Activated naive CD8-positive, alpha-beta T cell treated with anti-CD3 and anti-CD28 coated beads, Interleukin-2, amount 10 ng/mL, durations not matched to agents 7 days and 5 days (primary cell): ENCODE results near the gene ZNF763. TPM values are rescaled to one million over a fixed set of nuclear protein-coding genes. Genes with fewer than 3 reads are reported as not detected.
"Not testable (repeated sequence)": the region's sequence is repeated elsewhere in the genome, so short reads cannot be mapped to it uniquely, and the experiment has no call there.

Source experiments
- ATAC-seq: fragments of 150-1000 bp; cut with Tn5 transposase; one replicate; pipeline ENCODE4 v1.10.0; 2021; ENCODE audit warnings: low read depth, moderate library complexity
- POLR2A ChIA-PET: fragments of 350-600 bp; sonication (Branson Sonifier 250); formaldehyde crosslinking; loops from one replicate; lab custom pipeline; 2021; ENCODE audit warnings: antibody characterized with exemption; lab: Charles Lee
- DNase-seq: peaks from one replicate; pipeline ENCODE4 v3.0.0; 2021
- H3K27ac Mint-ChIP-seq: one replicate; pipeline ENCODE4 v1.8.0; 2022; ENCODE audit warnings: mild to moderate bottlenecking, mixed read lengths
- H3K27me3 Mint-ChIP-seq: one replicate; pipeline ENCODE4 v1.8.0; 2022; ENCODE audit warnings: mild to moderate bottlenecking, moderate library complexity, mixed read lengths
- H3K36me3 Mint-ChIP-seq: one replicate; pipeline ENCODE4 v1.8.0; 2021; ENCODE audit warnings: mild to moderate bottlenecking, mixed read lengths
- H3K4me1 Mint-ChIP-seq: one replicate; pipeline ENCODE4 v1.8.0; 2021; ENCODE audit warnings: mixed read lengths
- H3K4me3 Mint-ChIP-seq: one replicate; pipeline ENCODE4 v1.8.0; 2022; ENCODE audit warnings: mild to moderate bottlenecking, moderate library complexity, mixed read lengths
- H3K9me3 Mint-ChIP-seq: one replicate; pipeline ENCODE4 v1.8.0; 2021; ENCODE audit warnings: mixed read lengths
- total RNA-seq, 2 experiments: library from RNA; stranded (reverse); gene quantifications; one replicate each; pipeline ENCODE4 v1.2.3, GENCODE V29; 2021

ZNF763 gene
- total RNA-seq, 2 experiments from 2014 or later, result 5.2 to 6.1 TPM

DNA sequence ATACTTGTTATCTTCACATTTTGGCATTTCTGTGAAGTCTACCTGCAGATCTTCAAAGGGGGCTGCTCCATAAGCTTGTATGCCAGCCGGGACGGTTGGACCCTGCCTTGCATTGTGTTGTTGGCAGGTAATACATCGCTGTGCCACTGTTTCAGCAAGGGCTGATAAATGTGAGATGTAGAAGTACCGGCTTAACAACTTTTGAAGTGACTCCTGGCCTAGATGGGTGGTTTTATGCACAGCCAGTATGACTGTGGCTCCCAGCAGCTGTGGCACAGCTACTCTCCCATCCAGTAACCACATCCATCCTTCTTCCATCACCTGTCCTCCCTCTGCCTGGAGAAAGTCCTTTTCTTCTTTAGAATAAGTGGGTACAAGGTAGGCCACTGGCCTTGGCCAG is 20.2 kb upstream of the ZNF763 start:
- POLR2A ChIA-PET, result interaction anchor here (0.6 kb wide), 1 partner anchor 80 kb away, joined by 3 read pairs; no protein-coding TSS in a partner anchor
- no peak overlapping the region for H3K27ac Mint-ChIP-seq
- H3K4me1 Mint-ChIP-seq, result no peaks in the 10 kb centered on the region
- peaks cover 94% of the 10 kb centered on the region for H3K36me3 Mint-ChIP-seq
- DNase-seq (no peak), ATAC-seq (no peak)
- peaks cover 57% of the 10 kb centered on the region for H3K9me3 Mint-ChIP-seq
- no peaks in the 10 kb centered on the region for H3K27me3 Mint-ChIP-seq
- H3K4me3 Mint-ChIP-seq, result no peak overlapping the region

DNA sequence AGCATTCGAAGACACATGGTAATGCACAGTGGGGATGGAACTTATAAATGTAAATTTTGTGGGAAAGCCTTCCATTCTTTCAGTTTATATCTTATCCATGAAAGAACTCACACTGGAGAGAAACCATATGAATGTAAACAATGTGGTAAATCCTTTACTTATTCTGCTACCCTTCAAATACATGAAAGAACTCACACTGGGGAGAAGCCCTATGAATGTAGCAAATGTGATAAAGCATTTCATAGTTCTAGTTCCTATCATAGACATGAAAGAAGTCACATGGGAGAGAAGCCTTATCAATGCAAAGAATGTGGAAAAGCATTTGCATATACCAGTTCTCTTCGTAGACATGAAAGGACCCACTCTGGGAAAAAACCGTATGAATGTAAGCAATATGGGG is 16.2 kb upstream of the ZNF763 start:
- no peaks in the 10 kb centered on the region for H3K4me1 Mint-ChIP-seq
- H3K36me3 Mint-ChIP-seq, result peaks cover 94% of the 10 kb centered on the region
- peaks cover 61% of the 10 kb centered on the region for H3K9me3 Mint-ChIP-seq
- DNase-seq (no peak), ATAC-seq (no peak)
- no peak overlapping the region for H3K4me3 Mint-ChIP-seq
- POLR2A ChIA-PET, result no interaction called here
- H3K27me3 Mint-ChIP-seq, result no peaks in the 10 kb centered on the region
- H3K27ac Mint-ChIP-seq, result no peak overlapping the region

DNA sequence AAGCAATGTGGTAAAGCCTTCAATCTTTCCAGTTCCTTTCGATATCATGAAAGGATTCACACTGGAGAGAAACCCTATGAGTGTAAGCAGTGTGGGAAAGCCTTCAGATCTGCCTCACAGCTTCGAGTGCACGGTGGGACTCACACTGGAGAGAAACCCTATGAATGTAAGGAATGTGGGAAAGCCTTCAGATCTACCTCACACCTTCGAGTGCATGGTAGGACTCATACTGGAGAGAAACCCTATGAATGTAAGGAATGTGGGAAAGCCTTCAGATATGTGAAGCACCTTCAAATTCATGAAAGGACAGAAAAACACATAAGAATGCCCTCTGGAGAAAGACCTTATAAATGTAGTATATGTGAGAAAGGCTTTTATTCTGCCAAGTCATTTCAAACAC is 15.6 kb upstream of the ZNF763 start:
- no peak overlapping the region for H3K4me3 Mint-ChIP-seq

GRCh38 chr19:11949614-11950080 is 15.2 kb upstream of the ZNF763 start:
- H3K27me3 Mint-ChIP-seq, H3K4me1 Mint-ChIP-seq, ATAC-seq, H3K4me3 Mint-ChIP-seq, DNase-seq, POLR2A ChIA-PET: not testable (repeated sequence)
- Mint-ChIP-seq H3K36me3 (peaks cover 86% of the 10 kb centered on the region), H3K27ac (peak overlapping the region; percentile 1), H3K9me3 (peaks cover 54% of the 10 kb centered on the region)

More for the DNA sequence above, 15.6 kb upstream of the ZNF763 start:
- Mint-ChIP-seq H3K27me3 (no peaks in the 10 kb centered on the region), H3K9me3 (peaks cover 57% of the 10 kb centered on the region), H3K4me1 (no peaks in the 10 kb centered on the region), H3K27ac (peak overlapping the region; percentile 1), H3K36me3 (peaks cover 90% of the 10 kb centered on the region)
- ATAC-seq (no peak), DNase-seq (no peak)
- POLR2A ChIA-PET, result no interaction called here

DNA sequence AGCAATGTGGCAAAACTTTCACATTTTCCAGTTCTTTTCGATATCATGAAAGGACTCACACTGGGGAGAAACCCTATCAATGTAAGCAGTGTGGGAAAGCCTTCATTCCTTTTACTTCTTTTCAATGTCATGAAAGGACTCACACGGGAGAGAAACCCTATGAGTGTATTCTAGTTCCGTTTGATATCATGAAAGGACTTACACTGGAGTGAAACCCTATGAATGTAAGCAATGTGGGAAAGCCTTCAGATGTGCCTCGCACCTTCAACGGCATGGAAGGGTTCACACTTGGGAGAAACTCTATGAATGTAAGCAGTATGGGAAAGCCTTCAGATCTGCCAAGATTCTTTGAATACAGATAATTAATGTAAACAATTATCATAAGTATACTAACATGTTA is 14.5 kb upstream of the ZNF763 start:
- peaks cover 82% of the 10 kb centered on the region for H3K36me3 Mint-ChIP-seq
- DNase-seq (no peak), ATAC-seq (no peak)
- H3K4me3 Mint-ChIP-seq, result no peak overlapping the region
- no peaks in the 10 kb centered on the region for H3K4me1 Mint-ChIP-seq
- POLR2A ChIA-PET, result no interaction called here
- H3K27me3 Mint-ChIP-seq, result no peaks in the 10 kb centered on the region
- peaks cover 51% of the 10 kb centered on the region for H3K9me3 Mint-ChIP-seq
- no peak overlapping the region for H3K27ac Mint-ChIP-seq

- ATAC-seq (peak; percentile 27), DNase-seq (peak; percentile 77)
- H3K27me3 Mint-ChIP-seq, result no peaks in the 10 kb centered on the region
- POLR2A ChIA-PET, result interaction anchor here (1.6 to 2.5 kb wide), 4 partner anchors 24 to 176 kb away, joined by 6 to 34 read pairs (median 14); partner anchors contain the start of genes ZNF20 and ZNF700
- peaks cover 20% of the 10 kb centered on the region for H3K4me1 Mint-ChIP-seq
- H3K36me3 Mint-ChIP-seq, result peaks cover 14% of the 10 kb centered on the region
- peaks cover 7% of the 10 kb centered on the region for H3K9me3 Mint-ChIP-seq
- H3K27ac Mint-ChIP-seq, result peak overlapping the region; percentile 93
- peak overlapping the region; percentile 96 for H3K4me3 Mint-ChIP-seq
Observed at GRCh38 chr19:11963566-11964355, 1.1 kb upstream of the ZNF763 start.

- Mint-ChIP-seq H3K27me3 (no peaks in the 10 kb centered on the region), H3K36me3 (peaks cover 12% of the 10 kb centered on the region), H3K4me1 (peaks cover 20% of the 10 kb centered on the region), H3K27ac (peak overlapping the region; percentile 93), H3K9me3 (peaks cover 6% of the 10 kb centered on the region), H3K4me3 (peak overlapping the region; percentile 96)
- no peak for DNase-seq
- no peak for ATAC-seq
- POLR2A ChIA-PET, result interaction anchor here (0.6 to 2.5 kb wide), 9 partner anchors 10 to 176 kb away, joined by 3 to 34 read pairs (median 5); partner anchors contain the start of genes ZNF20, ZNF433 and ZNF700
Observed at GRCh38 chr19:11964496-11964857, 363 bp upstream of the ZNF763 start.

GRCh38 chr19:11970174-11970573 is 5.3 kb downstream of the ZNF763 start:
- H3K36me3 Mint-ChIP-seq, result peaks cover 22% of the 10 kb centered on the region
- peaks cover 2% of the 10 kb centered on the region for H3K27me3 Mint-ChIP-seq
- POLR2A ChIA-PET, result no interaction called here

DNA sequence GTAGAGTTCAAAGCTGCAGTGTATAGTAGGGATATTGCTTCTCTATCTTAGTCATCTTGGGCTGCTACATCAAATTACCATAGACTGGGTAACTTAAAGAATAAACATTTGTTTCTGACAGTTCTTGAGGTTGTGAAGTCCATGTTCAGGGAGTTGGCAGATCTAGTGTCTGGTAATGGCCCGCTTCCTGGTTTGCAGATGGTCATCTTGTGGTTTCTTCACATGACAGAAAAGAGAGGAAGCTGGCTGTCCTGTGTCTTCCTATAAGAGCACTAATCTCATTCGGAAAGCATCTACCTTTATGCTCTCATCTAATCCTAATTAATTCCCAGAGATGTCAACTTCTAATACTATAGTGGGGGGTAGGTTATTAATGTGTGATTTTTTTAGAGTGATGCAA is 6.2 kb downstream of the ZNF763 start:
- Mint-ChIP-seq H3K27me3 (peaks cover 2% of the 10 kb centered on the region), H3K36me3 (peaks cover 25% of the 10 kb centered on the region), H3K4me3 (no peak overlapping the region), H3K27ac (no peak overlapping the region), H3K9me3 (peaks cover 21% of the 10 kb centered on the region), H3K4me1 (no peaks in the 10 kb centered on the region)
- POLR2A ChIA-PET, result no interaction called here
- no peak for DNase-seq
- no peak for ATAC-seq

More at GRCh38 chr19:11970174-11970573, 5.3 kb downstream of the ZNF763 start:
- Mint-ChIP-seq H3K4me1 (peaks cover 5% of the 10 kb centered on the region), H3K9me3 (peaks cover 18% of the 10 kb centered on the region), H3K27ac (no peak overlapping the region), H3K4me3 (no peak overlapping the region)
- DNase-seq (no peak), ATAC-seq (no peak)

GRCh38 chr19:11973019-11973810 is 8.4 kb downstream of the ZNF763 start:
- Mint-ChIP-seq H3K4me1 (no peaks in the 10 kb centered on the region), H3K9me3 (peaks cover 32% of the 10 kb centered on the region), H3K27ac (no peak overlapping the region), H3K4me3 (no peak overlapping the region), H3K27me3 (peaks cover 2% of the 10 kb centered on the region), H3K36me3 (peaks cover 40% of the 10 kb centered on the region)
- POLR2A ChIA-PET, result no interaction called here
- ATAC-seq (no peak), DNase-seq (no peak)

- Mint-ChIP-seq H3K36me3 (peaks cover 47% of the 10 kb centered on the region), H3K4me1 (no peaks in the 10 kb centered on the region), H3K27me3 (peaks cover 2% of the 10 kb centered on the region), H3K9me3 (peaks cover 44% of the 10 kb centered on the region), H3K27ac (no peak overlapping the region), H3K4me3 (no peak overlapping the region)
- POLR2A ChIA-PET, result no interaction called here
- DNase-seq (no peak), ATAC-seq (no peak)
Observed at GRCh38 chr19:11978492-11979100, 13.8 kb downstream of the ZNF763 start.

- H3K4me1 Mint-ChIP-seq, result no peaks in the 10 kb centered on the region
- peaks cover 44% of the 10 kb centered on the region for H3K9me3 Mint-ChIP-seq
- H3K27ac Mint-ChIP-seq, result no peak overlapping the region
- DNase-seq (no peak), ATAC-seq (no peak)
- no peaks in the 10 kb centered on the region for H3K27me3 Mint-ChIP-seq
- POLR2A ChIA-PET, result no interaction called here
- H3K4me3 Mint-ChIP-seq, result no peak overlapping the region
- H3K36me3 Mint-ChIP-seq, result peaks cover 47% of the 10 kb centered on the region
Observed at GRCh38 chr19:11979527-11979926, 14.7 kb downstream of the ZNF763 start.

DNA sequence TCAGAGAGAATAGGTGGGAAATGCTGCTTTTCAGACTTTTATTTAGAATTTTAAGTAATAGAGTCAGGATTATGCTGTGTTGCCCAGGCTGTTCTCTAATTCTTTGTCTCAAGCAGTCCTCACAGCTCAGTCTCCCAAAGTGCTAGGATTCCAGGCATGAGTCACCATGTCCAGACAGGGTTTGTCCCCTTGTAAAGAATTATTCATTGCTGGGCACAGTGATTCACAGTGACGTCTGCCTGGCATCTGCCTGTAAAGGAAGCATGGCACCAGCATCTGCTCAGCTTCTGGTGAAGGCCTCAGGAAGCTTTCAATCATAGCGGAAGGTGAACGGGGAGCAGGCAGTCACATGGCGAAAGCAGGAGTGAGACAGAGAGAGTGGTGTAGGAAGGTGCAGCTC is 17.7 kb downstream of the ZNF763 start:
- Mint-ChIP-seq H3K4me1 (peaks cover 2% of the 10 kb centered on the region), H3K4me3 (no peak overlapping the region), H3K9me3 (peaks cover 31% of the 10 kb centered on the region), H3K27ac (no peak overlapping the region), H3K36me3 (peaks cover 25% of the 10 kb centered on the region), H3K27me3 (no peaks in the 10 kb centered on the region)
- ATAC-seq (no peak), DNase-seq (no peak)
- POLR2A ChIA-PET, result interaction anchor here (0.6 kb wide), 1 partner anchor 528 kb away, joined by 4 read pairs; no protein-coding TSS in a partner anchor
